ENCODE measurements around the gene LOXHD1. TPM values are rescaled to one million over a fixed set of nuclear protein-coding genes. Genes with fewer than 3 reads are reported as not detected.

Gene LOXHD1
- total and polyA plus RNA-seq, 2 of the 4 experiments (the other 2 are of a cell fraction), result not detected

GRCh38 chr18:46573156-46573555 lies 83.9 kb downstream of the LOXHD1 start:
- Histone ChIP-seq H3K9me3 (ENCODE audit: control insufficient read depth, insufficient read depth, low read length) (no peaks in the 10 kb centered on the region), H2BK20ac (ENCODE audit: low read depth, low read length) (no peak overlapping the region), H2BK15ac (ENCODE audit: low read depth, low read length) (no peak overlapping the region), H4K20me1 (ENCODE audit: insufficient read depth, low read length) (no peaks in the 10 kb centered on the region), H4K5ac (ENCODE audit: low read depth, low read length) (no peak overlapping the region), H3K14ac (replicated peaks; ENCODE audit: low read depth, low read length) (no peak overlapping the region), H2AK5ac (ENCODE audit: low read depth, low read length) (no peak overlapping the region), H3K4me1 (ENCODE audit: control insufficient read depth, insufficient read depth, low read length) (no peaks in the 10 kb centered on the region), H3K9me1 (ENCODE audit: insufficient read depth, low read length) (no peaks in the 10 kb centered on the region), H3K79me1 (ENCODE audit: low read depth in 1 of 2, low read length in 2 of 2) (no peaks in the 10 kb centered on the region), H2BK5ac (ENCODE audit: low read depth, low read length, poor library complexity, severe bottlenecking) (no peak overlapping the region), H2BK120ac (ENCODE audit: low read depth, low read length) (no peak overlapping the region), H2AFZ (replicated peaks; ENCODE audit: low read length, poor library complexity) (no peak overlapping the region), H3K56ac (ENCODE audit: extremely low read depth, insufficient read depth, low read length) (no peak overlapping the region), H3K4me3 (ENCODE audit: insufficient read depth, low read depth, low read length) (no peak overlapping the region), H3K4ac (ENCODE audit: low read depth, low read length) (no peak overlapping the region), H3K27me3 (ENCODE audit: control insufficient read depth, insufficient read depth, low read length) (no peaks in the 10 kb centered on the region), H3K4me2 (ENCODE audit: low read depth, low read length) (no peak overlapping the region), H3K18ac (ENCODE audit: low read depth, low read length) (no peak overlapping the region), H4K8ac (ENCODE audit: low read depth in 2 of 2, low read length in 2 of 2) (no peak overlapping the region), H3K23ac (ENCODE audit: low read depth, low read length) (no peak overlapping the region), H4K91ac (ENCODE audit: insufficient read depth, low read depth, low read length) (no peak overlapping the region), H2AK9ac (replicated peaks; ENCODE audit: low read depth, low read length, poor library complexity) (no peak overlapping the region), H3K9ac (ENCODE audit: low read depth, low read length) (no peak overlapping the region), H3K27ac (ENCODE audit: insufficient read depth, low read length) (no peak overlapping the region), H3K36me3 (ENCODE audit: control insufficient read depth, insufficient read depth, low read length) (no peaks in the 10 kb centered on the region)
- ATAC-seq (ENCODE audit: low read depth) (no peak), DNase-seq (no peak)
- CTCF ChIA-PET, result no interaction called here
- TF ChIP-seq SMC3 (IDR thresholded peaks at IDR 0.05; ENCODE audit: low read depth, low read length) (no peak), CEBPB (IDR thresholded peaks at IDR 0.05; ENCODE audit: low read depth, low read length) (no peak), BHLHE40 (IDR thresholded peaks at IDR 0.05; ENCODE audit: low read depth, low read length) (no peak), POLR2A (IDR thresholded peaks at IDR 0.05; ENCODE audit: low read depth, low read length) (no peak), CTCF (conservative IDR thresholded peaks at IDR 0.05; ENCODE audit: low read depth, low read length) (no peak), NFE2L2 (IDR thresholded peaks at IDR 0.05; ENCODE audit: low read depth, low read length) (no peak), CHD1 (IDR thresholded peaks at IDR 0.05; ENCODE audit: low read depth, low read length) (no peak), MXI1 (IDR thresholded peaks at IDR 0.05; ENCODE audit: borderline replicate concordance, low read depth, low read length) (no peak), MAFK (IDR thresholded peaks at IDR 0.05; ENCODE audit: low read depth, low read length) (no peak), RCOR1 (IDR thresholded peaks at IDR 0.05; ENCODE audit: insufficient replicate concordance, low read length) (no peak), MAZ (IDR thresholded peaks at IDR 0.05; ENCODE audit: borderline replicate concordance, low read depth, low read length) (no peak)
- TF ChIP-seq, protein P1, sequence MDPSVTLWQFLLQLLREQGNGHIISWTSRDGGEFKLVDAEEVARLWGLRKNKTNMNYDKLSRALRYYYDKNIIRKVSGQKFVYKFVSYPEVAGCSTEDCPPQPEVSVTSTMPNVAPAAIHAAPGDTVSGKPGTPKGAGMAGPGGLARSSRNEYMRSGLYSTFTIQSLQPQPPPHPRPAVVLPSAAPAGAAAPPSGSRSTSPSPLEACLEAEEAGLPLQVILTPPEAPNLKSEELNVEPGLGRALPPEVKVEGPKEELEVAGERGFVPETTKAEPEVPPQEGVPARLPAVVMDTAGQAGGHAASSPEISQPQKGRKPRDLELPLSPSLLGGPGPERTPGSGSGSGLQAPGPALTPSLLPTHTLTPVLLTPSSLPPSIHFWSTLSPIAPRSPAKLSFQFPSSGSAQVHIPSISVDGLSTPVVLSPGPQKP (IDR thresholded peaks at IDR 0.05; ENCODE audit: borderline replicate concordance, low read depth, low read length), result no peak
- TF ChIP-seq, protein P2, sequence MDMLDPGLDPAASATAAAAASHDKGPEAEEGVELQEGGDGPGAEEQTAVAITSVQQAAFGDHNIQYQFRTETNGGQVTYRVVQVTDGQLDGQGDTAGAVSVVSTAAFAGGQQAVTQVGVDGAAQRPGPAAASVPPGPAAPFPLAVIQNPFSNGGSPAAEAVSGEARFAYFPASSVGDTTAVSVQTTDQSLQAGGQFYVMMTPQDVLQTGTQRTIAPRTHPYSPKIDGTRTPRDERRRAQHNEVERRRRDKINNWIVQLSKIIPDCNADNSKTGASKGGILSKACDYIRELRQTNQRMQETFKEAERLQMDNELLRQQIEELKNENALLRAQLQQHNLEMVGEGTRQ (IDR thresholded peaks at IDR 0.05; ENCODE audit: low read depth, low read length), result no peak
- POLR2A ChIA-PET (ENCODE audit: unreplicated experiment), result no interaction called here
- dilution Hi-C loops (cut with HindIII; ENCODE audit: low sequenced_read_pairs, unreplicated experiment), result no loop called here
- 80% methylated on average over 6 of the region's 7 CpGs; no CpG with 5 or more reads in 1 of the 2 experiments for WGBS, 2 experiments (ENCODE audit: extremely low coverage in 2 of 2, insufficient read length in 1 of 2)
- in situ Hi-C loops (cut with MboI; ENCODE audit: low sequenced_read_pairs), result no loop called here
- BruUV-seq (replicated peaks), result no TSS peak
- intact Hi-C loops (cut with micrococcal nuclease), result no loop called here
